ENCODE measurements around the gene UMOD.

DNA sequence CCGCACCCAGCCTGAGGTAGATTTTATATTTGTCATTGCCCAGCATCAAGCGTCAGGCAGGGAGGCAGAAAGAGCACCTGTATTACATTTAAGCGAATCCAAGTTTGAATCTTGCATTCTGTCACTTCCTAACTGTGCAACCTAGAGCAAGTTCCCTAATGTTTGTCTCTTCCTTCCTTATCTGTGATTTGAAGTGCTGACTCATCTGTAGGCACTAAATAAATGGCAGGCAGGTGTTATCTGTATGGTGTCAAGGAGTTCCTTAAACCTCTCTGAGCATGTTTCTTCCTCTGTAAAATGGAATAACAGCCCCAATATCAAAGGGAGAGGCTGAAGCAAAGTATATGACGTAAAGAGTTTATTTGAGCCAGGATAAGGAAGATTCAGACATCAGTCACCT lies 49.5 kb downstream of the UMOD start:
- TF ChIP-seq POLR2A (IDR thresholded peaks at IDR 0.05; ENCODE audit: low read depth, low read length) (no peak), TAF1 (IDR thresholded peaks at IDR 0.05; ENCODE audit: low read depth, low read length) (no peak), SPI1 (IDR thresholded peaks at IDR 0.05; ENCODE audit: low read depth, low read length) (no peak)

All from GM12891 (cell line).